Left lung (tissue), 10 donors: ENCODE data around the gene OSBPL1A. TPM values are rescaled to one million over a fixed set of nuclear protein-coding genes. Genes with fewer than 3 reads are reported as not detected.

Experiments
- ATAC-seq: fragments of 200-7000 bp; cut with Tn5 transposase; one replicate; pipeline ENCODE4 v1.9.1; 2020; ENCODE audit warnings: moderate library complexity
- DNase-seq, 4 donors: peaks; one replicate each; pipeline ENCODE4 v3.0.0-alpha.2; 2013 to 2020
- H3K27ac ChIP-seq, 2 donors: fragments of 200-600 bp; sonication (generic) in 1 of 2; one replicate each; pipeline versions ENCODE4 v1.5.0 to v1.8.0; 2020 to 2021
- H3K27me3 ChIP-seq, 2 donors: fragments of 200-600 bp; sonication (generic) in 1 of 2; one replicate each; pipeline versions ENCODE4 v1.5.0 to v1.8.0; 2020 to 2021
- H3K36me3 ChIP-seq, 2 donors: fragments of 200-600 bp; sonication (generic) in 1 of 2; one replicate each; pipeline versions ENCODE4 v1.5.0 to v1.8.0; 2020 to 2021
- H3K4me1 ChIP-seq, 2 donors: fragments of 200-600 bp; one replicate each; pipeline ENCODE4 v1.8.0; 2021
- H3K4me3 ChIP-seq, 2 donors: fragments of 200-600 bp; sonication (generic) in 1 of 2; one replicate each; pipeline versions ENCODE4 v1.5.0 to v1.8.0; 2020 to 2021; ENCODE audit warnings: mild to moderate bottlenecking in 1 of 2
- H3K9me3 ChIP-seq, 2 donors: fragments of 200-600 bp; sonication (generic) in 1 of 2; one replicate each; pipeline versions ENCODE4 v1.5.0 to v1.8.0; 2020 to 2021
- CTCF ChIP-seq, 2 donors: fragments of 200-600 bp; sonication (generic) in 1 of 2; IDR thresholded peaks; one replicate each; pipeline versions ENCODE4 v1.5.0 to v1.8.0; 2021; ENCODE audit warnings: antibody characterized with exemption in 2 of 2
- intact Hi-C, 2 donors: fragments of 100-400 bp; cut with DNase I; formaldehyde crosslinking; loops; one replicate each; pipeline versions ENCODE4 v1.11.2 to v1.14.2; 2022
- polyA plus RNA-seq, 6 donors: library from polyadenylated mRNA; unstranded; fragments of 120-200 nt; gene quantifications; one replicate each; pipeline ENCODE4 v1.2.1, GENCODE V29; 2013; ENCODE audit not compliant: insufficient read length in 6 of 6
- total RNA-seq, 2 donors: library from RNA; stranded (reverse); fragmentation: NEBNext Ultra II Directional; extraction: Animal tissue kit (Norgen Biotek cat#: 25700); gene quantifications; one replicate each; pipeline ENCODE4 v1.2.1, GENCODE V29; 2021
- donor health status: DM: no; HTN: yes; CAD: no.
- donor health status: DM: no; HTN: no; CAD: no.

Gene OSBPL1A
- total and polyA plus RNA-seq, 8 donors, result 29.6 to 65.7 (median 55.1) TPM

- Histone ChIP-seq H3K36me3 (no peaks in the 10 kb centered on the region), H3K4me3 (no peak overlapping the region), H3K4me1 (no peaks in the 10 kb centered on the region), H3K27me3 (peaks cover 0 to 17% of the 10 kb centered on the region in 2 donors), H3K9me3 (no peaks in the 10 kb centered on the region), H3K27ac (no peak overlapping the region)
- no peak for TF ChIP-seq CTCF (IDR thresholded peaks at IDR 0.05)
- DNase-seq (no peak), ATAC-seq (no peak)
- intact Hi-C loops, result no loop called here
Measured at GRCh38 chr18:24414349-24415003, 16.9 kb upstream of the OSBPL1A start.

GRCh38 chr18:24413148-24413547 is 15.5 kb upstream of the OSBPL1A start:
- DNase-seq (no peak), ATAC-seq (no peak)
- intact Hi-C loops, result no loop called here
- H3K4me3 ChIP-seq, result no peak overlapping the region
- no peaks in the 10 kb centered on the region for H3K36me3 ChIP-seq
- no peaks in the 10 kb centered on the region for H3K9me3 ChIP-seq
- H3K27ac ChIP-seq, result no peak overlapping the region
- peaks cover 0 to 8% of the 10 kb centered on the region in 2 donors for H3K27me3 ChIP-seq
- peak in 1 of 2 donors; percentile 48 for TF ChIP-seq CTCF (IDR thresholded peaks at IDR 0.05)
- H3K4me1 ChIP-seq, result no peaks in the 10 kb centered on the region

- ATAC-seq (no peak), DNase-seq (no peak)
- intact Hi-C loops, result no loop called here
- no peak for TF ChIP-seq CTCF (IDR thresholded peaks at IDR 0.05)
- no peaks in the 10 kb centered on the region for H3K27me3 ChIP-seq
- H3K4me1 ChIP-seq, result no peaks in the 10 kb centered on the region
- H3K9me3 ChIP-seq, result no peaks in the 10 kb centered on the region
- H3K27ac ChIP-seq, result no peak overlapping the region
- H3K4me3 ChIP-seq, result no peak overlapping the region
- no peaks in the 10 kb centered on the region for H3K36me3 ChIP-seq
Measured at GRCh38 chr18:24408496-24408895, 10.9 kb upstream of the OSBPL1A start.

GRCh38 chr18:24404591-24404990 is 7.0 kb upstream of the OSBPL1A start:
- ATAC-seq (no peak), DNase-seq (no peak)
- H3K9me3 ChIP-seq, result no peaks in the 10 kb centered on the region
- no peaks in the 10 kb centered on the region for H3K27me3 ChIP-seq
- intact Hi-C loops, result no loop called here
- no peaks in the 10 kb centered on the region for H3K4me1 ChIP-seq
- TF ChIP-seq CTCF (IDR thresholded peaks at IDR 0.05), result no peak
- H3K27ac ChIP-seq, result no peak overlapping the region
- no peaks in the 10 kb centered on the region for H3K36me3 ChIP-seq
- no peak overlapping the region for H3K4me3 ChIP-seq

GRCh38 chr18:24403076-24403475 is 5.5 kb upstream of the OSBPL1A start:
- Histone ChIP-seq H3K9me3 (no peaks in the 10 kb centered on the region), H3K4me1 (no peaks in the 10 kb centered on the region), H3K4me3 (no peak overlapping the region), H3K27ac (no peak overlapping the region), H3K36me3 (no peaks in the 10 kb centered on the region), H3K27me3 (no peaks in the 10 kb centered on the region)
- intact Hi-C loops, result no loop called here
- DNase-seq (no peak), ATAC-seq (no peak)
- no peak for TF ChIP-seq CTCF (IDR thresholded peaks at IDR 0.05)
